ENCODE results near the gene PARD3. TPM values are rescaled to one million over a fixed set of nuclear protein-coding genes. Genes with fewer than 3 reads are reported as not detected.

PARD3 gene
- total and polyA plus RNA-seq, 2 donors (not counting 3 experiments of a cell fraction or from before 2014, with no cell fraction given) = 7.3 to 24.1 TPM

DNA sequence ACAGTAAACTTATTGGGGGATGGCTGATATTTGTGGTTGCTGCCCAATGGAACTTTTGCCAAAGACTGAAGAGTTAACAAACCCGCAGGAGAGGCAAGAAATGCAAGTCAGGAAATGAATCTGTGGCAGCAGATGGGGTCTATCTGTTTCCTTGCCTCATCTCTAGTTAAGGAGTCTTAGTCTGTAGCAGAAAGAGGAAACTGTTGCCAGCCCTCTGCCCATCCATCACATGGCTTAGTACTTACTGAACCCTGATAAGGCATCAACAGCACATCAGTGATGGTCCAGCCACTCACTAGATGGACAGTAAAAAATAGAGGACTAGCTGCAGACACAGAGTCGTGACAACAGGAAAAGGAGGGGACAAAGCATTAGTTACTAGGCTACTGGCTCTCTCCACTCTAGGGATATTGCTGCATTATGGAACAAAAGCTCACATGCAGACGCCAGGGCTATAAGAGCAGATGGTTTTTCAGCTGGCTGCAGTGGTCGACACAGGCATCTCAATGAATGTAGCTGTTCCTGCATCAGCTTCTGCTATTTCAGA is 614.7 kb downstream of the PARD3 start:
- no peak for DNase-seq (ENCODE audit: low read depth, low spot score)
- CTCF ChIA-PET = no interaction called here

More for the DNA sequence above, 614.7 kb downstream of the PARD3 start:
- Histone ChIP-seq H4K20me1 (replicated peaks; ENCODE audit: control insufficient read depth, extremely low read depth, insufficient read depth, low read length) (no peaks in the 10 kb centered on the region), H3K9me3 (replicated peaks; ENCODE audit: control insufficient read depth, insufficient read depth, low read length) (no peaks in the 10 kb centered on the region), H3K4me3 (replicated peaks in 1 of 3; ENCODE audit: insufficient read depth in 1 of 3, low read depth in 1 of 3, low read length in 3 of 3) (no peak overlapping the region), H3K9ac (replicated peaks; ENCODE audit: extremely low read depth, insufficient read depth, low read length) (no peak overlapping the region), H3K27ac (ENCODE audit: insufficient read depth, low read depth, low read length) (no peak overlapping the region), H3K36me3 (ENCODE audit: control insufficient read depth in 2 of 2, extremely low read depth in 1 of 2, insufficient read depth in 2 of 2, low read length in 2 of 2) (no peaks in the 10 kb centered on the region), H3K4me1 (ENCODE audit: control insufficient read depth, extremely low read depth, insufficient read depth, low read length) (no peaks in the 10 kb centered on the region), H3K4me2 (ENCODE audit: insufficient read depth, low read length) (no peak overlapping the region), H2AFZ (ENCODE audit: low read depth, low read length) (no peak overlapping the region), H3K79me2 (ENCODE audit: control insufficient read depth, insufficient read depth, low read length) (no peaks in the 10 kb centered on the region), H3K9me1 (replicated peaks; ENCODE audit: control insufficient read depth, extremely low read depth, insufficient read depth, low read length) (no peaks in the 10 kb centered on the region), H3K27me3 (ENCODE audit: control insufficient read depth in 2 of 2, insufficient read depth in 2 of 2, low read length in 2 of 2) (no peaks in the 10 kb centered on the region)
- FAIRE-seq = no peak
- no TSS peak for BruUV-seq (replicated peaks)
- dilution Hi-C loops (cut with MboI; ENCODE audit: extremely low pct_ligation_motif_present, low sequenced_read_pairs) (no loop called here), intact Hi-C loops (cut with micrococcal nuclease) (no loop called here)
- POLR2A ChIA-PET = no interaction called here
- TF ChIP-seq, protein P1, sequence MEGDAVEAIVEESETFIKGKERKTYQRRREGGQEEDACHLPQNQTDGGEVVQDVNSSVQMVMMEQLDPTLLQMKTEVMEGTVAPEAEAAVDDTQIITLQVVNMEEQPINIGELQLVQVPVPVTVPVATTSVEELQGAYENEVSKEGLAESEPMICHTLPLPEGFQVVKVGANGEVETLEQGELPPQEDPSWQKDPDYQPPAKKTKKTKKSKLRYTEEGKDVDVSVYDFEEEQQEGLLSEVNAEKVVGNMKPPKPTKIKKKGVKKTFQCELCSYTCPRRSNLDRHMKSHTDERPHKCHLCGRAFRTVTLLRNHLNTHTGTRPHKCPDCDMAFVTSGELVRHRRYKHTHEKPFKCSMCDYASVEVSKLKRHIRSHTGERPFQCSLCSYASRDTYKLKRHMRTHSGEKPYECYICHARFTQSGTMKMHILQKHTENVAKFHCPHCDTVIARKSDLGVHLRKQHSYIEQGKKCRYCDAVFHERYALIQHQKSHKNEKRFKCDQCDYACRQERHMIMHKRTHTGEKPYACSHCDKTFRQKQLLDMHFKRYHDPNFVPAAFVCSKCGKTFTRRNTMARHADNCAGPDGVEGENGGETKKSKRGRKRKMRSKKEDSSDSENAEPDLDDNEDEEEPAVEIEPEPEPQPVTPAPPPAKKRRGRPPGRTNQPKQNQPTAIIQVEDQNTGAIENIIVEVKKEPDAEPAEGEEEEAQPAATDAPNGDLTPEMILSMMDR (IDR thresholded peaks at IDR 0.05; ENCODE audit: extremely low read depth in 1 of 2, insufficient read depth in 1 of 2, low read depth in 1 of 2, low read length in 2 of 2) = no peak
- no peak for TF ChIP-seq FOS (IDR thresholded peaks at IDR 0.05; ENCODE audit: borderline replicate concordance, insufficient read depth, low read length)
- no peak for TF ChIP-seq JUN (IDR thresholded peaks at IDR 0.05; ENCODE audit: borderline replicate concordance, insufficient read depth, insufficient read length, low read depth)
- no peak for TF ChIP-seq POLR2A (IDR thresholded peaks at IDR 0.05; ENCODE audit: low read depth, low read length)
- no peak for TF ChIP-seq POLR2AphosphoS5 (IDR thresholded peaks at IDR 0.05; ENCODE audit: insufficient read depth, low read depth, low read length)
- no peak for TF ChIP-seq MYC (IDR thresholded peaks at IDR 0.05; ENCODE audit: low read depth, low read length)
- TF ChIP-seq GATA2 (IDR thresholded peaks at IDR 0.05; ENCODE audit: insufficient read depth, insufficient read length, low read depth, low read length) = no peak
- TF ChIP-seq, protein P2, sequence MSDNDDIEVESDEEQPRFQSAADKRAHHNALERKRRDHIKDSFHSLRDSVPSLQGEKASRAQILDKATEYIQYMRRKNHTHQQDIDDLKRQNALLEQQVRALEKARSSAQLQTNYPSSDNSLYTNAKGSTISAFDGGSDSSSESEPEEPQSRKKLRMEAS (IDR thresholded peaks at IDR 0.05; ENCODE audit: insufficient read depth, insufficient read length) = no peak
- TF ChIP-seq EZH2 (IDR thresholded peaks at IDR 0.05; ENCODE audit: borderline replicate concordance, low read depth, low read length, severe bottlenecking) = no peak
